ENCODE measurements around the gene VWA5B1.

VWA5B1 gene

DNA sequence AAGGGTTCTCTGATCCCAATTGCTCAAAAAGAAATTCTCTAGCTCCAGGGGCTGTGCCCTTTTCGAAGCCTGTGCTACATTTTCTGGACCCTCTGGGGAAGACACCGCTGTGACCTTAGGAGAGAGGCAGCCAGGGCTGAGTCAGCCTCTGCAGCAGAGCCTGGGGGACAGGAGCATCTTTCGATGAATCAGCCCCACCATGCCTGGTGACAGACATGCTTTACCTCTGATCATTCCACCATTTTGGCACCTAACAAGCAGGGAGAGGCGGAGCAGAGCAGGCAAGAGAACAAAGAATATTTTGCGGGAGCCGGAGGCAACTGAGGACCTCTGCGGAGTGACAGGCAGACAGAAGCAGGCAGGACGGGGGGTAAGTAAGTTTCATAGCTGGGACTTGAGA lies 84.9 kb downstream of the VWA5B1 start:
- no peak for DNase-seq (ENCODE audit: low read depth, low spot score)
- H3K4me1 ChIP-seq (ENCODE audit: insufficient read depth, insufficient read length): peaks cover 9% of the 10 kb centered on the region

DNA sequence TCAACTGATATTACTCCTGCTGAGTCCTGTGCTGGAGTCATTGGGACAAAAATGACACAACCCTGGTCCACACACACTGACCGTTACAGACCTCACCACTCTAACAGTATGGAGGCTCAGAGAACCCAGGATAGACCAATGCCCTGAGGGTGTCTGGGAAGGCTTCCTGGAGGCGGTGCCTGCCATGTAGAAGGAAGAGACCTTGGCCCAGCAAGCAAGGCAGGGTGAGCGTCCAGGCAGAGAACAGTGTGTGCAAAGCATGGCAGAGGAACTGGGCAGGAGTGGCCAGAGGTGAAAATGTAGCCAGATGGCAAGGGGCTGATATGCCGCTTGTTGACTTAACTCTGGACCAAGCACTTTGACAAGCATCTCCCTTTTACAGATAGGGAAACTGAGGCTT lies 85.5 kb downstream of the VWA5B1 start:
- DNase-seq (ENCODE audit: low read depth, low spot score): no peak
- Histone ChIP-seq H3K9ac (ENCODE audit: insufficient read length, low read depth) (no peak overlapping the region), H3K4me3 (ENCODE audit: insufficient read length, low read depth) (no peak overlapping the region), H3K4me1 (ENCODE audit: insufficient read depth, insufficient read length) (peaks cover 9% of the 10 kb centered on the region), H3K36me3 (ENCODE audit: insufficient read depth, insufficient read length, low read length) (no peaks in the 10 kb centered on the region), H3K27me3 (ENCODE audit: insufficient read depth, insufficient read length) (peaks cover 23% of the 10 kb centered on the region), H3K9me3 (ENCODE audit: insufficient read depth, low read length) (no peaks in the 10 kb centered on the region)
- TF ChIP-seq ZNF274 (IDR thresholded peaks at IDR 0.05; ENCODE audit: low read depth, low read length) (no peak), SUZ12 (IDR thresholded peaks at IDR 0.05; ENCODE audit: extremely low read depth, insufficient read depth, insufficient read length) (no peak), YY1 (IDR thresholded peaks at IDR 0.05; ENCODE audit: insufficient read depth, insufficient read length) (no peak)

More for the DNA sequence above, 84.9 kb downstream of the VWA5B1 start:
- no peak overlapping the region for H3K4me3 ChIP-seq (ENCODE audit: insufficient read length, low read depth)
- no peak overlapping the region for H3K9ac ChIP-seq (ENCODE audit: insufficient read length, low read depth)
- peaks cover 26% of the 10 kb centered on the region for H3K27me3 ChIP-seq (ENCODE audit: insufficient read depth, insufficient read length)
- H3K36me3 ChIP-seq (ENCODE audit: insufficient read depth, insufficient read length, low read length): no peaks in the 10 kb centered on the region
- H3K9me3 ChIP-seq (ENCODE audit: insufficient read depth, low read length): no peaks in the 10 kb centered on the region
- no peak for TF ChIP-seq ZNF274 (IDR thresholded peaks at IDR 0.05; ENCODE audit: low read depth, low read length)
- TF ChIP-seq YY1 (IDR thresholded peaks at IDR 0.05; ENCODE audit: insufficient read depth, insufficient read length): no peak
- TF ChIP-seq SUZ12 (IDR thresholded peaks at IDR 0.05; ENCODE audit: extremely low read depth, insufficient read depth, insufficient read length): no peak

DNA sequence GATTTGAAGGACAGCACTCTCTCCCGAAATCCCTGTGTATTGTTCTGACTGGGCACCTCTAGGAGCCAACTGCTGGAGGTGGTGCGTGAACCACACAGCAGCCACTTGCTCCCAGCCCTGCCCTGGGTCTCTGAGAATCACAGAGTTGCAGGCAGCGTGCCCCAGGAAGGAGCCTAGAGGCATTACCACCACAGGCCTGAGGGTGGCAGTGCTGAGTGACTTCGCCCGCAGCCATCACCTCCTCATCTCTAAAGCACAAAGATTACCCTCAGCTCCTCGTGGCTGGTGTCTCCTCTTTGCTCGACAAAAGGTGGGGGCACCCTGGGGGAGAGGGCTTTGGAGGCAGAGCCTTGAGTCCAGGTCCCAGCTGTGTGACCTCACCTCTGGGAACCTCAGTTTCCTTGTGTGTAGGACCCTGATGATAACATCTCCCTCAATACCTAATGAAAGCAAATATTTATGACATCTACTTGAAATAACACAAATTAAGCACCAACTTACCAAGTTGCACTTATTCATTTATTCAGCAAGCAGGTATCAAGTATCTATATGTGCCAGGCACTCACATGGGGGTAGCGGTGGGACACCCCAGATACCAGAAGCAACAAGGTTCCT lies 86.3 kb downstream of the VWA5B1 start:
- Histone ChIP-seq H3K9me3 (ENCODE audit: insufficient read depth, low read length) (no peaks in the 10 kb centered on the region), H3K4me1 (ENCODE audit: insufficient read depth, insufficient read length) (peaks cover 9% of the 10 kb centered on the region), H3K4me3 (ENCODE audit: insufficient read length, low read depth) (no peak overlapping the region), H3K36me3 (ENCODE audit: insufficient read depth, insufficient read length, low read length) (no peaks in the 10 kb centered on the region), H3K9ac (ENCODE audit: insufficient read length, low read depth) (no peak overlapping the region), H3K27me3 (ENCODE audit: insufficient read depth, insufficient read length) (peaks cover 18% of the 10 kb centered on the region)
- DNase-seq (ENCODE audit: low read depth, low spot score): peak; percentile 33
- no peak for TF ChIP-seq ZNF274 (IDR thresholded peaks at IDR 0.05; ENCODE audit: low read depth, low read length)

DNA sequence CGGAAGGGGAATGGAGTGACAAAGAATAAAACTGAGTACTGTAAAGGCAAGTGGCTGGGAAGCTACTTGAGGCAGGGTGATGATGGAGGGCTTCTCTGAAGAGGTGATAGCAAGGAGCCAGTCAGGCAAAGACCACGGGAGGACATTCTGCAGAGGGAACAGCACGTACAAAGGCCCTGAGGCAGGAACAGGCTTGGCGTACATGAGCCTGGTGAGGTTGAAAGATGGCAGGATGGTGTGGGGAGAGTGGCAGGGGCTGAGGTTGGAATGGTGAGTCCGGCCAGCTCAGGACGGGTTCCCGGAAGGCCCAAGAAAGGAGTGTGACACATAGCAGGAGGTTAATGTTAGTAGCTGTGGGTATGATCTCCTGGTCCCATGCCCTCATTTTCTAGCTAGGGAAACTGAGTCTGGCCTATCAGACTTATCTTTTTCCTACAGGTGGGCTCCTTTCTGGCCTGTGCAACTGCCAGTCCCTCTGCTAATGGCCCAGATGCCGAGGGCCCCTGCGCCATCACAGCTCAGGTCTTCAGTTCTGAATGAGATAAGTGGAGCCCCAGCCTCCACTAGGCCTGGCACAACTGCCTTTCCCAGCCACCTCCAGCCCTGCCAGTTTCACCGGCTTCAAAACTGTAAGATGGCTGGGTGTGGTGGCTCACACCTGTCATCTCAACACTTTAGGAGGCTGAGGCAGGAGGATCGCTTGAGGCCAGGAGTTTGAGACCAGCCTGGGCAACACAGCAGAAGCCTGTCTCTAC lies 87.0 kb downstream of the VWA5B1 start:
- Histone ChIP-seq H3K9ac (ENCODE audit: insufficient read length, low read depth) (no peak overlapping the region), H3K4me3 (ENCODE audit: insufficient read length, low read depth) (no peak overlapping the region), H3K4me1 (ENCODE audit: insufficient read depth, insufficient read length) (peaks cover 9% of the 10 kb centered on the region), H3K27me3 (ENCODE audit: insufficient read depth, insufficient read length) (peaks cover 14% of the 10 kb centered on the region), H3K36me3 (ENCODE audit: insufficient read depth, insufficient read length, low read length) (no peaks in the 10 kb centered on the region), H3K9me3 (ENCODE audit: insufficient read depth, low read length) (no peaks in the 10 kb centered on the region)
- no peak for TF ChIP-seq YY1 (IDR thresholded peaks at IDR 0.05; ENCODE audit: insufficient read depth, insufficient read length)
- TF ChIP-seq ZNF274 (IDR thresholded peaks at IDR 0.05; ENCODE audit: low read depth, low read length): no peak
- no peak for DNase-seq (ENCODE audit: low read depth, low spot score)

DNA sequence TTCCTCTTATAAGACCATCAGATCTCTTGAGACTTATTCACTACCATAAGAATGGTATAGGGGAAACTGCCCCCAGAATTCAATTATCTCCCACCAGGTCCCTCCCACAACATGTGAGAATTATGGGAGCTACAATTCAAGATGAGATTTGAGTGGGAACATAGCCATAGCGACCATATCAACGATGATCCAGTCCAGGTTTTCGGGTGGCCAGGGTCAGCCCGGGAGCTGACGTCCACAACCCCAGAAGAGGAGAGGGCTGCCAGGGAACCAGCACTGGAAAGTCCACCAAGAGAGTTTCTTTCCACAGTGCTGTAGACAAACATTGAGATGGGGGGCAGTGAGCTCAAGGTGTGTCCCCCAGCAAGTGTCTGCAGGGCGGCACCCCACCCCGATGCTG lies 88.4 kb downstream of the VWA5B1 start:
- no peaks in the 10 kb centered on the region for H3K36me3 ChIP-seq (ENCODE audit: insufficient read depth, insufficient read length, low read length)
- H3K27me3 ChIP-seq (ENCODE audit: insufficient read depth, insufficient read length): peaks cover 14% of the 10 kb centered on the region
- H3K4me1 ChIP-seq (ENCODE audit: insufficient read depth, insufficient read length): peaks cover 9% of the 10 kb centered on the region
- TF ChIP-seq YY1 (IDR thresholded peaks at IDR 0.05; ENCODE audit: insufficient read depth, insufficient read length) (no peak), ZNF274 (IDR thresholded peaks at IDR 0.05; ENCODE audit: low read depth, low read length) (no peak), SUZ12 (IDR thresholded peaks at IDR 0.05; ENCODE audit: extremely low read depth, insufficient read depth, insufficient read length) (no peak)
- no peak for DNase-seq (ENCODE audit: low read depth, low spot score)
- H3K9ac ChIP-seq (ENCODE audit: insufficient read length, low read depth): no peak overlapping the region
- H3K4me3 ChIP-seq (ENCODE audit: insufficient read length, low read depth): no peak overlapping the region
- H3K9me3 ChIP-seq (ENCODE audit: insufficient read depth, low read length): no peaks in the 10 kb centered on the region

DNA sequence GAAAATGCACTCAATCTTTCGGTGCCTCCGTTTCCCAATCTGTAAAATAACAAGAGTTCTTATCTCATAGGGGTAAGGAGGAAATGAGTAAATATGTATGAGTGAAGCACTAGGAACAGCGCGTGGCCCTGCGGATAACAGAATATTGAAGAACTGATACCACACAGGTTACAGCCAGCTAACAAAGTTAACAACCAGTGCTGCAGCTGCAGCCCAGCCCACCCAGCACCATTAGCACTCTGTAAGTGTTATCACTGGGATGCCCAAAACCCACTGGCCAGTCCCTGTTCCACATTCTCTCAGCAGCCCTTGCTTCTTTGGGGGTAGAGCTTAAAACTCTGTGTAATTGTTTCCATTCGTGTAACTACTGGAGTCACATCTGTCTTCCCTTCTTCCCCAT lies 89.5 kb downstream of the VWA5B1 start:
- peaks cover 9% of the 10 kb centered on the region for H3K4me1 ChIP-seq (ENCODE audit: insufficient read depth, insufficient read length)
- TF ChIP-seq SUZ12 (IDR thresholded peaks at IDR 0.05; ENCODE audit: extremely low read depth, insufficient read depth, insufficient read length) (no peak), ZNF274 (IDR thresholded peaks at IDR 0.05; ENCODE audit: low read depth, low read length) (no peak), YY1 (IDR thresholded peaks at IDR 0.05; ENCODE audit: insufficient read depth, insufficient read length) (no peak)

DNA sequence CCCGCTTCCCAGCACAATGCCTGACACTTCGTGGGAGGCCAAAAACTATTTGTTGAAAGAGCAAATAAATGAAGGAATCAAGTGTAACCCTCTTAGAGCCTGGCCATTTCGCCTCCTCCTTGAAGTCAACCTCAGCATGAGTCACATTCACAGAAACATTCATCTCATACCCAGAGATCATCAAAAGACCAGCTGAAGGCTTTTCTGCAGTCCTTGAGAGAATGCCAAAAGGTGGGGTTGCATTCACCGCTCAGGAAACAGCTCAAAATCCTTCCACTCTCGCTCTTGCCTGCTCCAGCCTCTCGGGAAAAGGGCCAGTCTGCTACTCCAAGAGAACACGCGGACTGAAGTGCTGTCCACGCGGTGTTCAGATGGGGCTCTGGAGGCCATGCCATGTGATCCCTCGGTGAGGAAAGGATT lies 90.0 kb downstream of the VWA5B1 start:
- Histone ChIP-seq H3K27me3 (ENCODE audit: insufficient read depth, insufficient read length) (peaks cover 14% of the 10 kb centered on the region), H3K4me3 (ENCODE audit: insufficient read length, low read depth) (no peak overlapping the region), H3K36me3 (ENCODE audit: insufficient read depth, insufficient read length, low read length) (no peaks in the 10 kb centered on the region), H3K4me1 (ENCODE audit: insufficient read depth, insufficient read length) (peaks cover 8% of the 10 kb centered on the region), H3K9ac (ENCODE audit: insufficient read length, low read depth) (no peak overlapping the region), H3K9me3 (ENCODE audit: insufficient read depth, low read length) (no peaks in the 10 kb centered on the region)
- no peak for DNase-seq (ENCODE audit: low read depth, low spot score)
- TF ChIP-seq ZNF274 (IDR thresholded peaks at IDR 0.05; ENCODE audit: low read depth, low read length): no peak
- no peak for TF ChIP-seq YY1 (IDR thresholded peaks at IDR 0.05; ENCODE audit: insufficient read depth, insufficient read length)
- no peak for TF ChIP-seq SUZ12 (IDR thresholded peaks at IDR 0.05; ENCODE audit: extremely low read depth, insufficient read depth, insufficient read length)

More for the DNA sequence above, 89.5 kb downstream of the VWA5B1 start:
- DNase-seq (ENCODE audit: low read depth, low spot score): no peak
- Histone ChIP-seq H3K9me3 (ENCODE audit: insufficient read depth, low read length) (no peaks in the 10 kb centered on the region), H3K9ac (ENCODE audit: insufficient read length, low read depth) (no peak overlapping the region), H3K36me3 (ENCODE audit: insufficient read depth, insufficient read length, low read length) (no peaks in the 10 kb centered on the region), H3K4me3 (ENCODE audit: insufficient read length, low read depth) (no peak overlapping the region), H3K27me3 (ENCODE audit: insufficient read depth, insufficient read length) (peaks cover 14% of the 10 kb centered on the region)
